Measurements from ENCODE around the gene PRAMEF9.

DNA sequence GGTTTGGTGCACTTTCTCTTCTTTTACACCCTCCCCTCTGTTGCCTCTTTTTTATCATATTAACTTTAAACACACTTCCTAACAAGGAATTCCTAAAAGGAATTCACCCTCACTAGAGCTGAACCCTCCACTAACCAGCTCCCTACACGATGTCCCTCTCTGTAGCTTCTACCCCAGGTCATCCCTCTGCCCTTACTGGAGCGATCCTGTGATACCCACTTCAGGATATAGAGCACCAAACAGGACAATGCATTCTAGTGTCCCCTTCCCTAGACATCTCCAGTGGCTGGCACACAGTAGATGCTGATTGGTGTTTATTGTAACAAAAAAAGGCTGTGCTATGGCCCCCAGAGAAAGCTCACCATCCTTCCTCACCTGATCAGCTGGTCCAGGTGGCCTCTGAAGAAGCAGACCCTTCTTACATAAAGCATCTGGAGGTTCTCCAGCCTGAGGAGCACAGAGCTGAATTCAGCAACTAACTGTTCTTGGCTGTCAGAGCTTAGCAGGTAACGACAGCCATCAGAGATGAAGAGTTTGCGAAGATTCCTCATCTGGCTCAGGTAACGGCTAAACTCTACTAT is 52.9 kb downstream of the PRAMEF9 start:
- TF ChIP-seq, protein P1, sequence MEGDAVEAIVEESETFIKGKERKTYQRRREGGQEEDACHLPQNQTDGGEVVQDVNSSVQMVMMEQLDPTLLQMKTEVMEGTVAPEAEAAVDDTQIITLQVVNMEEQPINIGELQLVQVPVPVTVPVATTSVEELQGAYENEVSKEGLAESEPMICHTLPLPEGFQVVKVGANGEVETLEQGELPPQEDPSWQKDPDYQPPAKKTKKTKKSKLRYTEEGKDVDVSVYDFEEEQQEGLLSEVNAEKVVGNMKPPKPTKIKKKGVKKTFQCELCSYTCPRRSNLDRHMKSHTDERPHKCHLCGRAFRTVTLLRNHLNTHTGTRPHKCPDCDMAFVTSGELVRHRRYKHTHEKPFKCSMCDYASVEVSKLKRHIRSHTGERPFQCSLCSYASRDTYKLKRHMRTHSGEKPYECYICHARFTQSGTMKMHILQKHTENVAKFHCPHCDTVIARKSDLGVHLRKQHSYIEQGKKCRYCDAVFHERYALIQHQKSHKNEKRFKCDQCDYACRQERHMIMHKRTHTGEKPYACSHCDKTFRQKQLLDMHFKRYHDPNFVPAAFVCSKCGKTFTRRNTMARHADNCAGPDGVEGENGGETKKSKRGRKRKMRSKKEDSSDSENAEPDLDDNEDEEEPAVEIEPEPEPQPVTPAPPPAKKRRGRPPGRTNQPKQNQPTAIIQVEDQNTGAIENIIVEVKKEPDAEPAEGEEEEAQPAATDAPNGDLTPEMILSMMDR (IDR thresholded peaks at IDR 0.05; ENCODE audit: low read depth, low read length) = no peak
- TF ChIP-seq EZH2phosphoT487 (IDR thresholded peaks at IDR 0.05; ENCODE audit: low read depth) = no peak

Data from OCI-LY3 (cell line).